Activated CD4-positive, alpha-beta memory T cell treated with anti-CD3 and anti-CD28 coated beads, Interleukin-2, amount 10 ng/mL, durations not matched to agents 7 days and 5 days (primary cell): Measurements from ENCODE around the gene TRIB2. TPM values are rescaled to one million over a fixed set of nuclear protein-coding genes. Genes with fewer than 3 reads are reported as not detected.

Source experiments
- CTCF ChIA-PET: fragments of 350-600 bp; sonication (Branson Sonifier 250); formaldehyde crosslinking; loops from one replicate; lab custom pipeline; 2021; ENCODE audit warnings: antibody characterized with exemption, inconsistent platforms; lab: Charles Lee
- POLR2A ChIA-PET: fragments of 350-600 bp; sonication (Branson Sonifier 250); formaldehyde crosslinking; loops from one replicate; lab custom pipeline; 2021; ENCODE audit warnings: antibody characterized with exemption; lab: Charles Lee
- DNase-seq: peaks from one replicate; pipeline ENCODE4 v3.0.0-alpha.2; 2020
- H3K27ac Mint-ChIP-seq: one replicate; pipeline ENCODE4 v1.8.0; 2021; ENCODE audit warnings: mild to moderate bottlenecking, mixed read lengths
- H3K27me3 Mint-ChIP-seq: one replicate; pipeline ENCODE4 v1.8.0; 2021; ENCODE audit warnings: mixed read lengths
- H3K36me3 Mint-ChIP-seq: one replicate; pipeline ENCODE4 v1.8.0; 2021; ENCODE audit warnings: low read depth, mixed read lengths
- H3K4me1 Mint-ChIP-seq: one replicate; pipeline ENCODE4 v1.8.0; 2021; ENCODE audit warnings: mixed read lengths
- H3K4me3 Mint-ChIP-seq: one replicate; pipeline ENCODE4 v1.8.0; 2021; ENCODE audit warnings: mild to moderate bottlenecking, mixed read lengths
- H3K9me3 Mint-ChIP-seq: one replicate; pipeline ENCODE4 v1.8.0; 2021; ENCODE audit warnings: mixed read lengths
- total RNA-seq, 2 experiments: library from RNA; stranded (reverse); gene quantifications; one replicate each; pipeline ENCODE4 v1.2.3, GENCODE V29; 2021

TRIB2 gene
- total RNA-seq, 2 experiments from 2014 or later = 62.8 to 68.3 TPM

DNA sequence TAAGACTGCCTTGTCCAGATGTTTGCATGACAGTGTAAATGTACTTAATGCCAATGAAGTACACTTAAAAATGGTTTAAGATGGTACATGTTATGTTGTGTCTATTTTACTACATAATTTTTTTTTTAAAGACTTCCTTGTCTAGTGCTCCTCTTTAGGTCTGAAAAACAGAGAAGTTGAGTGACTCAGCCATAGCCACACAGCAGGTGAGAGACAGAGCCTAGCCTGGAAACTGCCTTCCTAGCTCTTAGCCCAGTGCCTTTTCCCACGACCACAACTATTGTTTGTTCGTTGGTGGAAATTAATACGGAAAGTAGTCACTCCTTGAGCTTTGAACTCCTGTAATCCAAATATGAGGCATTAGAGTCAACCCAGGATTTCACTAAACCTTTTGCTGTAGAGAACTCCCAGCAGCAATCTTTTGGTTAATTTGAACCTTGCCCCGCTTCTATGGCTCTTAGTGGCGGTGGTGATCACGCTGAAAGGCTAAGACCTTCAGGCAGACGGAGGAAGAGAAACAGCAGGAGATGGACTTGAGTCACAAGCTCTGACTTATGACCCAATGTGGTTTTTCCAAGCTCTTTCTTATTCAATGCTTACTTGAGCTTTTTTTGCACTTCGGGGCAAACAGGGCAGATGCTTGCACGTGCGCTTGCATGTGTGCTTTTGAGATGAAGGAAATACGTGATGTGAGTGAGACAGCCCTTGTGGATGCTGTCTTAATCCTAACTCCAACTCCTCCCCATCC lies 21.2 kb downstream of the TRIB2 start:
- DNase-seq = no peak
- no peaks in the 10 kb centered on the region for H3K9me3 Mint-ChIP-seq
- POLR2A ChIA-PET = interaction anchor here (1.1 kb wide), 1 partner anchor 8 kb away, joined by 3 read pairs; no protein-coding TSS in a partner anchor
- peaks cover 69% of the 10 kb centered on the region for H3K36me3 Mint-ChIP-seq
- H3K27me3 Mint-ChIP-seq = no peaks in the 10 kb centered on the region
- peaks cover 7% of the 10 kb centered on the region for H3K4me1 Mint-ChIP-seq
- no peak overlapping the region for H3K27ac Mint-ChIP-seq
- CTCF ChIA-PET = interaction anchor here (1.3 to 1.4 kb wide), 2 partner anchors 9 to 22 kb away, joined by 4 to 5 read pairs; partner anchors contain the start of gene TRIB2
- no peak overlapping the region for H3K4me3 Mint-ChIP-seq

DNA sequence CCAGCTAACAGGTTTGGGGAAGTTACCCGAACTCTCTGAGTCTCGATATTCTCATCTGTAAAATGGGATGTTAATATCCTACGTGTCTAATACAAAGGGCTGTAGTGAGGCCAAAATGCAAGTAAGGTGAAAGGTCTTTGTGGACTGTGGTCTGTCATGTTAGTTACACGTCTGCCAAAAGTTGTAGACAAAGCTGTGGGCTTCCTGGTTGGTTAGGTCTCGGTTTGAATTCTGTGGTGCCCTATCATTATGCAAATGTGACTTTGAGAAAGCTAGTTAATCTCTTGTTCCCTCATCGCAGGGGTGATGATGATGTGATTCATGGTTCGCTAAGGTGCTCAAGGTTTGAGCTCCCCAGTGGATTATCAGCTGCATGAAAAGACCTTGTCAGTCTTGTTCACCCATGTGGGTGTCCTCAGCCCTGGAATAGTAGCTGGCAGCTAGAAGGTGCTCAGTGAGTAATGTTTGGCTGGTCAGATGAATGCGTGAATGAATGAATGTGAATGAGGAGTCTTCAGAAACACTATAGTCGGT lies 23.1 kb downstream of the TRIB2 start:
- no peaks in the 10 kb centered on the region for H3K27me3 Mint-ChIP-seq
- no peak overlapping the region for H3K4me3 Mint-ChIP-seq
- H3K9me3 Mint-ChIP-seq = no peaks in the 10 kb centered on the region
- no peak overlapping the region for H3K27ac Mint-ChIP-seq
- CTCF ChIA-PET = interaction anchor here (0.7 to 1.6 kb wide), 2 partner anchors 192 to 216 kb away, joined by 3 read pairs; no protein-coding TSS in a partner anchor
- POLR2A ChIA-PET = interaction anchor here (1.1 kb wide), 1 partner anchor 14 kb away, joined by 3 read pairs; no protein-coding TSS in a partner anchor
- H3K36me3 Mint-ChIP-seq = peaks cover 60% of the 10 kb centered on the region
- peaks cover 11% of the 10 kb centered on the region for H3K4me1 Mint-ChIP-seq
- no peak for DNase-seq

DNA sequence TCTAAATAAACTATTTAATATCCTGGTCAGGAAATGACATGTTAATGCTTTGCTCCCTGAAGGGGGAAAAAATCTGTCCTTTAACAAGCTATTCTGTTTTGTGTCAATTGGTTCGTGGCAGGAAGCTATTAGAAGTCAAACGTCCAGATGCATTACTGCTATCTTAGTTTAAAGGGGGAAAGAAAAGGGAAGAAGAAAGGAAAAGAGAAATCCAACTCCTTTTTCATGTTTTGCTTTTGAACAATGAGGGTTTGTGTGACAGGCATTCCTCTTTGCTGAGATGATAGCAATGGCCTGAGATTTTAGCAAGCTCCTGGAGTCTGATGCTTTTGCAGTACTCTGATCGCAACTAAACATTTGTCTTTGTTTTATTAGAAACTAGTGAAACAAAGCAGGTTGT lies 24.6 kb downstream of the TRIB2 start:
- H3K4me3 Mint-ChIP-seq = no peak overlapping the region
- H3K27ac Mint-ChIP-seq = no peak overlapping the region
- peaks cover 48% of the 10 kb centered on the region for H3K36me3 Mint-ChIP-seq
- no peak for DNase-seq
- no peaks in the 10 kb centered on the region for H3K9me3 Mint-ChIP-seq
- ChIA-PET CTCF (no interaction called here), POLR2A (no interaction called here)
- H3K27me3 Mint-ChIP-seq = no peaks in the 10 kb centered on the region
- peaks cover 10% of the 10 kb centered on the region for H3K4me1 Mint-ChIP-seq

DNA sequence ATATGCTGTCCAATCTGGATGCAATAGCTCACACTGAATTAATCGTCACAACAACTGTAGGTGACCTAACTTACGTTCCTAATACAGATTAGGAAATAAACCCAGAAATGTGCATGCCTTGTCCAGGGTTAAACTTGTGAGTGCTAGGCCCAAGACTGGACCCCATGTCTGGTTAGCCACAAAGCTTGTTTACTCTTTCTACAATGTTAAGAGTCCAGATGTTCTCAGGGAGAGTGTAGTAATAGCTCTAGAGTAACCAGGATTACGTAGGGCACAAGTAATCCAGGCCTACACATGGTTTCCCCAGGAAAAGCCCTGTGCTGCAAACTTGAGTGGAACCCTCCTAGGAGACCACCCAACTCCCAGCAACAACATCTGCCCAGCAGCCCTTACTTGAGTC lies 26.2 kb downstream of the TRIB2 start:
- peaks cover 10% of the 10 kb centered on the region for H3K4me1 Mint-ChIP-seq
- CTCF ChIA-PET = interaction anchor here (1.0 kb wide), 1 partner anchor 264 kb away, joined by 3 read pairs; no protein-coding TSS in a partner anchor

GRCh38 chr2:12750166-12750905 lies 33.6 kb downstream of the TRIB2 start:
- peaks cover 3% of the 10 kb centered on the region for H3K27me3 Mint-ChIP-seq
- no peaks in the 10 kb centered on the region for H3K4me1 Mint-ChIP-seq
- H3K27ac Mint-ChIP-seq = no peak overlapping the region
- no peak overlapping the region for H3K4me3 Mint-ChIP-seq
- no peaks in the 10 kb centered on the region for H3K9me3 Mint-ChIP-seq
- H3K36me3 Mint-ChIP-seq = no peaks in the 10 kb centered on the region
- no peak for DNase-seq
- POLR2A ChIA-PET = no interaction called here
- CTCF ChIA-PET = no interaction called here

More for the DNA sequence above, 26.2 kb downstream of the TRIB2 start:
- no peak for DNase-seq
- no peaks in the 10 kb centered on the region for H3K9me3 Mint-ChIP-seq
- no peak overlapping the region for H3K27ac Mint-ChIP-seq
- no peaks in the 10 kb centered on the region for H3K27me3 Mint-ChIP-seq
- POLR2A ChIA-PET = no interaction called here
- H3K4me3 Mint-ChIP-seq = no peak overlapping the region
- peaks cover 37% of the 10 kb centered on the region for H3K36me3 Mint-ChIP-seq

DNA sequence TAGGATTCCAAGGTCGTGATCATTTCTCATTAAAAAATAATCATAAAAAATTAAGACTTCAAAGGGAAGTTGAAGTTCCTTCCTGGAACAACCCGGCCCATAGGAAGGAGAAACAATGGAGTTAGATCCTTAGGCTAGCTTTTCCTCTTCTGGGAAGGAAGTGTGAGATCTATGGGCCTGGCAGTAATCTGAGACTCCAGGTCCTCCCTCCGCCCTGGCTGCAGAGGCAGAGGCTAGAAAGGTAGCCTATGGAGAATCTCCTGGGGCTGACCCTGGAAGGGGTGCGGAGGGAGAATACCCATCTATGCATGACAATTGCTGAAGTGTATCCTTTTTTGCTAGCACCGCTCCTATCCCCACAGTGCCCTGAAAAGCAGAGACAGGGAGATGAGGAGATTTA lies 37.9 kb downstream of the TRIB2 start:
- Mint-ChIP-seq H3K27ac (no peak overlapping the region), H3K36me3 (no peaks in the 10 kb centered on the region), H3K4me1 (no peaks in the 10 kb centered on the region), H3K4me3 (no peak overlapping the region), H3K9me3 (no peaks in the 10 kb centered on the region), H3K27me3 (no peaks in the 10 kb centered on the region)
- DNase-seq = no peak
- ChIA-PET CTCF (interaction anchor here (0.7 kb wide), 1 partner anchor 10 kb away, joined by 3 read pairs; no protein-coding TSS in a partner anchor), POLR2A (no interaction called here)

- no peaks in the 10 kb centered on the region for H3K9me3 Mint-ChIP-seq
- no peaks in the 10 kb centered on the region for H3K27me3 Mint-ChIP-seq
- H3K27ac Mint-ChIP-seq = no peak overlapping the region
- no peaks in the 10 kb centered on the region for H3K36me3 Mint-ChIP-seq
- H3K4me3 Mint-ChIP-seq = no peak overlapping the region
- no peaks in the 10 kb centered on the region for H3K4me1 Mint-ChIP-seq
- ChIA-PET CTCF (no interaction called here), POLR2A (no interaction called here)
- DNase-seq = no peak
Observed at GRCh38 chr2:12755384-12755783, 38.6 kb downstream of the TRIB2 start.

DNA sequence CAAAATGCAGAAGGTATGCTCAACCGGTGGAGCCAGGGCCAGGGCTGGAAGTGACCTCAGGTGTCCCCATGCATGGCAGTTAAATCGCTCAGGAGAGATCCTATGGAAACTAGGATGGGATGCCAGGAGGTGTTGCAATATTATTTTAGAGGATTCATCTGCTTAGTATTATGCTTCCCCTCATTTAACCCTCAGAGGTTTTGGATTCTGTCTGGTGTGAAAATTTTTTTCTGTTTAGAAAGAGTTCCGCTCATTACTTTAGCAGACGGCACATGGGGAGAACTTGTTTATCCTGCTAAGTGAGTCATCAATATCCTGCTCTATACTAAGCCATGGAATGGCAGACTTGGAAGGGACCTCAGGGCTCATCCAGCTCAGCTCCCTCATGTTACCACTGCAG lies 42.5 kb downstream of the TRIB2 start:
- peaks cover 8% of the 10 kb centered on the region for H3K4me1 Mint-ChIP-seq
- DNase-seq = no peak
- CTCF ChIA-PET = no interaction called here
- H3K36me3 Mint-ChIP-seq = no peaks in the 10 kb centered on the region
- no peaks in the 10 kb centered on the region for H3K27me3 Mint-ChIP-seq
- no peak overlapping the region for H3K27ac Mint-ChIP-seq
- no peaks in the 10 kb centered on the region for H3K9me3 Mint-ChIP-seq
- POLR2A ChIA-PET = no interaction called here
- H3K4me3 Mint-ChIP-seq = no peak overlapping the region

DNA sequence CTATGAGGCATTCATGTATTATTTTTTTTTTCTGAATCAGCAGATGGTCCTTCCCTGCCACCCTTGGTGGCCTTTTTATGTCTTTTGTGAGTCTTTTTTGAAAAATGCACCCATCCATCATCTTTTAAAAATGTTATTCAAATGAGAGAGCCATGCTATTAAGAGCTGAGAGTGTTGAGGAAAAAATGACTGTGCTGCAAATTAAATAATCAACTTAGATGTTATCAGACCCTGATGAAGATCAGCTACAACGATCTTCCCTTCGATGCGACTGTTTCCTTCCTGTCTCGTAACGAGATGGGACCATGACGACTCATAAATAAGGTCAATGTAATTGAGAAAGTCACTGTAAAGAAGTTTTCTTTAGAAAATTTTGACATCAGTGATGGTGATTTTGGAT lies 44.4 kb downstream of the TRIB2 start:
- Mint-ChIP-seq H3K27ac (no peak overlapping the region), H3K36me3 (no peaks in the 10 kb centered on the region), H3K4me1 (peaks cover 8% of the 10 kb centered on the region), H3K4me3 (no peak overlapping the region), H3K27me3 (no peaks in the 10 kb centered on the region), H3K9me3 (no peaks in the 10 kb centered on the region)
- ChIA-PET POLR2A (no interaction called here), CTCF (no interaction called here)
- DNase-seq = no peak

DNA sequence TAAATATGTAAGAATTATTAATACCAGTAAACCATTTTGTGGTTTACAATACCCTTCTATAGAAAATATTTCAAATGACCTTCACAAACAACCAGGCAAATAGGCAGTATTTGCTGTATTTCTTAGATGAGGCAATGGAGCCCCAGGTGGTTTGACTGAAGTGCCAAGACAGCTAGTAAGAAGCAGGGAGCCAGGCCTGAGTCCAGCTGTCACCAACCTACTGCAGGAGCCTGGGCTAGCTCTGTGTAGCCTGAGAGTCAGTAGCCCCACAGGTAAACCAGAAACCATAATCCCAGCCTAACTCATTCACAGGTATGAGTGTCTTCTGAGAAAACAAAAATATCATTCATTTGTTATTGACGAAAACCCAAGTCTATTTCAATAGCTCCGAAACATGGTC lies 45.6 kb downstream of the TRIB2 start:
- Mint-ChIP-seq H3K36me3 (no peaks in the 10 kb centered on the region), H3K27ac (no peak overlapping the region), H3K9me3 (no peaks in the 10 kb centered on the region), H3K27me3 (no peaks in the 10 kb centered on the region), H3K4me1 (peaks cover 8% of the 10 kb centered on the region), H3K4me3 (no peak overlapping the region)
- DNase-seq = no peak
- ChIA-PET CTCF (no interaction called here), POLR2A (no interaction called here)

DNA sequence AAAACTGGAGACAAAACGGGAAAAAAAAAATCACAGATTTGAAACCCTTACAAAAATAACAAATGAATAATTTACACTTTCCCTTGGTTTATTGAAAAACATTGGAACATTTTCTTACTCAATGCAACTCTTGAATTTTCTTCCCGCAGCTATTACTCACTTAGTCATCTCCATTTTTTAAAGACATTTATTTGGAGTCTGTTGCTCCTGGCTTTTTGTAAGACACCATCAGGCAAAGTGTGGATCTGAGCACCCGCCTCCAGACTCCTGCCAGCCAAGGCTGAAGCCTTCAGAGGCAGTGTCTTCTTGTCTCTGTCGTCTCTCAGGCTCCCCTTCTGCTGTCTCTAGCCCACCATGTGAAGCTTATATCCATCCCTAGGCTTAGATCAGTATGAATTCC lies 46.2 kb downstream of the TRIB2 start:
- no peaks in the 10 kb centered on the region for H3K9me3 Mint-ChIP-seq

GRCh38 chr2:12763486-12763885 lies 46.8 kb downstream of the TRIB2 start:
- Mint-ChIP-seq H3K4me1 (peaks cover 8% of the 10 kb centered on the region), H3K4me3 (no peak overlapping the region), H3K27me3 (peaks cover 2% of the 10 kb centered on the region), H3K9me3 (no peaks in the 10 kb centered on the region), H3K36me3 (no peaks in the 10 kb centered on the region), H3K27ac (no peak overlapping the region)
- ChIA-PET CTCF (no interaction called here), POLR2A (no interaction called here)
- no peak for DNase-seq

More for the DNA sequence above, 46.2 kb downstream of the TRIB2 start:
- peaks cover 8% of the 10 kb centered on the region for H3K4me1 Mint-ChIP-seq
- POLR2A ChIA-PET = no interaction called here
- H3K36me3 Mint-ChIP-seq = no peaks in the 10 kb centered on the region
- no peak overlapping the region for H3K4me3 Mint-ChIP-seq
- H3K27ac Mint-ChIP-seq = no peak overlapping the region
- no peaks in the 10 kb centered on the region for H3K27me3 Mint-ChIP-seq
- DNase-seq = no peak
- CTCF ChIA-PET = no interaction called here

GRCh38 chr2:12764075-12764730 lies 47.5 kb downstream of the TRIB2 start:
- no peak overlapping the region for H3K4me3 Mint-ChIP-seq
- no peak for DNase-seq
- no peaks in the 10 kb centered on the region for H3K36me3 Mint-ChIP-seq
- CTCF ChIA-PET = no interaction called here
- H3K27me3 Mint-ChIP-seq = peaks cover 5% of the 10 kb centered on the region
- H3K27ac Mint-ChIP-seq = no peak overlapping the region
- peaks cover 8% of the 10 kb centered on the region for H3K4me1 Mint-ChIP-seq
- no peaks in the 10 kb centered on the region for H3K9me3 Mint-ChIP-seq
- POLR2A ChIA-PET = no interaction called here
